HepG2 (cell line): ENCODE measurements around the gene SHC1. TPM values are rescaled to one million over a fixed set of nuclear protein-coding genes. Genes with fewer than 3 reads are reported as not detected.

Experiments used
- CCDC6 ChIP-seq: sonication (generic); formaldehyde crosslinking; IDR thresholded peaks from 2 replicates; pipeline ENCODE4 v1.8.1; 2022; ENCODE audit warnings: mild to moderate bottlenecking, missing genetic modification reagents, moderate library complexity
- FOXA3 ChIP-seq: IDR thresholded peaks from 2 replicates; pipeline ENCODE4 v1.6.1; 2016; ENCODE audit warnings: missing genetic modification reagents, missing compliant biosample characterization
- FOXP1 ChIP-seq, 2 experiments: fragments of 450-650 bp in 1 of 2; IDR thresholded peaks; 2 replicates each; pipeline ENCODE4 v1.6.1; 2017 to 2018; ENCODE audit warnings: antibody characterized with exemption in 1 of 2
- HOXA3 ChIP-seq: sonication (generic); formaldehyde crosslinking; IDR thresholded peaks from 2 replicates; pipeline ENCODE4 v1.5.0; 2020; ENCODE audit warnings: missing genetic modification reagents
- KDM1A ChIP-seq: IDR thresholded peaks from 2 replicates; pipeline ENCODE4 v1.6.1; 2016; ENCODE audit warnings: missing compliant biosample characterization
- MIER2 ChIP-seq: IDR thresholded peaks from 2 replicates; pipeline ENCODE4 v1.6.1; 2016; ENCODE audit warnings: missing biosample characterization, missing genetic modification reagents
- MYC ChIP-seq: sonication (generic); formaldehyde crosslinking; IDR thresholded peaks from 2 replicates; pipeline ENCODE4 v1.9.0; 2021; ENCODE audit warnings: missing genetic modification reagents, borderline replicate concordance
- PAF1 ChIP-seq: IDR thresholded peaks from 2 replicates; pipeline ENCODE4 v1.6.1; 2016; ENCODE audit warnings: missing genetic modification reagents, missing compliant biosample characterization
- SALL1 ChIP-seq: sonication (generic); formaldehyde crosslinking; IDR thresholded peaks from 2 replicates; pipeline ENCODE4 v1.8.0; 2022; ENCODE audit warnings: mild to moderate bottlenecking, missing genetic modification reagents
- TAF15 ChIP-seq: fragments of 200-400 bp; formaldehyde crosslinking; IDR thresholded peaks from one replicate; pipeline ENCODE4 v1.6.1; 2018; ENCODE audit warnings: mild to moderate bottlenecking, low read depth, low read length; ENCODE audit not compliant: poor library complexity, severe bottlenecking
- TBX2 ChIP-seq: sonication (generic); formaldehyde crosslinking; IDR thresholded peaks from 2 replicates; pipeline ENCODE4 v1.5.0; 2020; ENCODE audit warnings: missing genetic modification reagents, mild to moderate bottlenecking, borderline replicate concordance
- ZFY ChIP-seq: sonication (generic); formaldehyde crosslinking; IDR thresholded peaks from 2 replicates; pipeline ENCODE4 v1.4.0; 2020; ENCODE audit warnings: missing genetic modification reagents
- ZMAT3 ChIP-seq: sonication (generic); formaldehyde crosslinking; conservative IDR thresholded peaks from 2 replicates; pipeline ENCODE4 v1.7.0; 2021; ENCODE audit warnings: missing genetic modification reagents
- ZNF451 ChIP-seq: sonication (generic); formaldehyde crosslinking; IDR thresholded peaks from 2 replicates; pipeline ENCODE4 v1.5.0; 2020; ENCODE audit warnings: mild to moderate bottlenecking, missing genetic modification reagents
- ZSCAN25 ChIP-seq: sonication (generic); formaldehyde crosslinking; IDR thresholded peaks from 2 replicates; pipeline ENCODE4 v1.8.0; 2022; ENCODE audit warnings: mild to moderate bottlenecking, missing genetic modification reagents
- ZZZ3 ChIP-seq: sonication (generic); formaldehyde crosslinking; IDR thresholded peaks from 2 replicates; pipeline ENCODE4 v1.4.0; 2020; ENCODE audit warnings: missing genetic modification reagents, mild to moderate bottlenecking, borderline replicate concordance
- polyA plus RNA-seq, 8 experiments: library from polyadenylated mRNA; depleted of rRNA in 3 of 8; stranded (reverse) in 7 of 8; unstranded in 1 of 8; fragments of >200 nt; fragmentation: Illumina TruSeq in 4 of 8; extraction: Trizol in 4 of 8; gene quantifications; 2 replicates each; pipeline versions ENCODE4 v1.2.1 to v1.2.3, GENCODE V29; 2011 to 2016; ENCODE audit warnings: low read depth in 4 of 8, missing spikeins in 1 of 8, mixed read lengths in 1 of 8; ENCODE audit not compliant: insufficient read depth in 1 of 8
- total RNA-seq, 5 experiments: library from RNA; depleted of rRNA; stranded (reverse); fragments of >200 nt; fragmentation: Illumina TruSeq; extraction: Trizol; gene quantifications; 2 replicates each; pipeline ENCODE4 v1.2.3, GENCODE V29; 2016; ENCODE audit warnings: low read depth in 1 of 5
- TF ChIP-seq, protein P1 (sequence below): sonication (generic); formaldehyde crosslinking; IDR thresholded peaks from 2 replicates; pipeline ENCODE4 v1.9.0; 2021; ENCODE audit warnings: mild to moderate bottlenecking, missing genetic modification reagents
- TF ChIP-seq, protein P2 (sequence below): fragments of 450-650 bp; IDR thresholded peaks from 2 replicates; pipeline ENCODE4 v1.6.1; 2016
- TF ChIP-seq, protein P3 (sequence below): sonication (generic); formaldehyde crosslinking; conservative IDR thresholded peaks from 2 replicates; pipeline ENCODE4 v1.4.0; 2020; ENCODE audit warnings: mild to moderate bottlenecking, missing genetic modification reagents, moderate library complexity

Gene SHC1
- total and polyA plus RNA-seq, 2 of the 13 experiments (the other 11 are each of a cell fraction or from before 2014, with no cell fraction given): 52.0 to 137 TPM

DNA sequence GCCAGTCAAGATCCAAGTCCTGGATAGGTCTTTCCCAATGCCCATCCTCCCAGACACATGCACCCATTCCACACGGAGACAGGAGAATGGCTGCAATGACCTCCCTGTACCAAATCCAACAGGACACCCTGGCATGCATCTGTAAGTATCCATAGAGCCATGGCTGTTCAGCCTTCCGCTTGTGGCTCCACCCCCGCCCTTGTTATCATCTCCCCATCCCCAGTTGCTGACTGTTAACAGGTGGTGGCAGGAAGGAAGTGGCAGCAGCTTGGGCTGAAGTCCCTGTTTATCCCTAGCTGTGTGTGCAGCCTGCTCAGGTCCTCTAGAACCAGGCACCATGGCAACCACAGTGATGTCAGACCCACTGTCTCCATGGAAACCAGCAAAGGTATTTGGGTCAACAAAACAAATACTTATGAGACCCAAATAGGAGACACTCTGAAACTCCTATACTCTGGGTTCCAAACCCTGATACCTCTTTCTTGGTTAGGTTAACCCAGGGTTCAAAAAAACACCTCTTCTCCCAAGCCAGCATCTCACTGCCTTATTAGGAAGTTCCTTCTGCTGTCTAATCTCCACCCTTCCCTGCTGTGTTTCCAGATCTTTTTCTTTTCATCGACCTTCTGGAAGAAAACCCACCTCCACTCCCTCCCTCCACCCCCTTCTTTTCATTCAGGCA is 15.4 kb downstream of the SHC1 start (continued):
- TF ChIP-seq HOXA3 (CRISPR knock-in tag) (peak; percentile 18; the same call in 1 of the 2 replicates), SALL1 (CRISPR knock-in tag) (peak; percentile 54; the same call in 1 of the 2 replicates), ZNF451 (CRISPR knock-in tag) (0 out of 2 replicates have a peak, but pooled peaks have one; percentile 35), MYC (CRISPR knock-in tag) (no peak), ZMAT3 (CRISPR knock-in tag) (0 out of 2 replicates have a peak, but pooled peaks have one; percentile 22), ZSCAN25 (CRISPR knock-in tag) (no peak), ZZZ3 (CRISPR knock-in tag) (no peak), ZFY (CRISPR knock-in tag) (no peak), MIER2 (CRISPR knock-in tag) (no peak), FOXA3 (CRISPR knock-in tag) (peak; percentile 43; the same call in 1 of the 2 replicates), FOXP1 (IDR thresholded peaks at IDR 0.05) (no peak), FOXP1 (CRISPR knock-in tag; IDR thresholded peaks at IDR 0.05) (0 out of 2 replicates have a peak, but pooled peaks have one; percentile 32), TAF15 (no peak), CCDC6 (no peak), TBX2 (CRISPR knock-in tag) (no peak), PAF1 (CRISPR knock-in tag) (no peak), KDM1A (CRISPR knock-in tag) (peak; percentile 54; the same call in 1 of the 2 replicates)
- TF ChIP-seq, protein P1, sequence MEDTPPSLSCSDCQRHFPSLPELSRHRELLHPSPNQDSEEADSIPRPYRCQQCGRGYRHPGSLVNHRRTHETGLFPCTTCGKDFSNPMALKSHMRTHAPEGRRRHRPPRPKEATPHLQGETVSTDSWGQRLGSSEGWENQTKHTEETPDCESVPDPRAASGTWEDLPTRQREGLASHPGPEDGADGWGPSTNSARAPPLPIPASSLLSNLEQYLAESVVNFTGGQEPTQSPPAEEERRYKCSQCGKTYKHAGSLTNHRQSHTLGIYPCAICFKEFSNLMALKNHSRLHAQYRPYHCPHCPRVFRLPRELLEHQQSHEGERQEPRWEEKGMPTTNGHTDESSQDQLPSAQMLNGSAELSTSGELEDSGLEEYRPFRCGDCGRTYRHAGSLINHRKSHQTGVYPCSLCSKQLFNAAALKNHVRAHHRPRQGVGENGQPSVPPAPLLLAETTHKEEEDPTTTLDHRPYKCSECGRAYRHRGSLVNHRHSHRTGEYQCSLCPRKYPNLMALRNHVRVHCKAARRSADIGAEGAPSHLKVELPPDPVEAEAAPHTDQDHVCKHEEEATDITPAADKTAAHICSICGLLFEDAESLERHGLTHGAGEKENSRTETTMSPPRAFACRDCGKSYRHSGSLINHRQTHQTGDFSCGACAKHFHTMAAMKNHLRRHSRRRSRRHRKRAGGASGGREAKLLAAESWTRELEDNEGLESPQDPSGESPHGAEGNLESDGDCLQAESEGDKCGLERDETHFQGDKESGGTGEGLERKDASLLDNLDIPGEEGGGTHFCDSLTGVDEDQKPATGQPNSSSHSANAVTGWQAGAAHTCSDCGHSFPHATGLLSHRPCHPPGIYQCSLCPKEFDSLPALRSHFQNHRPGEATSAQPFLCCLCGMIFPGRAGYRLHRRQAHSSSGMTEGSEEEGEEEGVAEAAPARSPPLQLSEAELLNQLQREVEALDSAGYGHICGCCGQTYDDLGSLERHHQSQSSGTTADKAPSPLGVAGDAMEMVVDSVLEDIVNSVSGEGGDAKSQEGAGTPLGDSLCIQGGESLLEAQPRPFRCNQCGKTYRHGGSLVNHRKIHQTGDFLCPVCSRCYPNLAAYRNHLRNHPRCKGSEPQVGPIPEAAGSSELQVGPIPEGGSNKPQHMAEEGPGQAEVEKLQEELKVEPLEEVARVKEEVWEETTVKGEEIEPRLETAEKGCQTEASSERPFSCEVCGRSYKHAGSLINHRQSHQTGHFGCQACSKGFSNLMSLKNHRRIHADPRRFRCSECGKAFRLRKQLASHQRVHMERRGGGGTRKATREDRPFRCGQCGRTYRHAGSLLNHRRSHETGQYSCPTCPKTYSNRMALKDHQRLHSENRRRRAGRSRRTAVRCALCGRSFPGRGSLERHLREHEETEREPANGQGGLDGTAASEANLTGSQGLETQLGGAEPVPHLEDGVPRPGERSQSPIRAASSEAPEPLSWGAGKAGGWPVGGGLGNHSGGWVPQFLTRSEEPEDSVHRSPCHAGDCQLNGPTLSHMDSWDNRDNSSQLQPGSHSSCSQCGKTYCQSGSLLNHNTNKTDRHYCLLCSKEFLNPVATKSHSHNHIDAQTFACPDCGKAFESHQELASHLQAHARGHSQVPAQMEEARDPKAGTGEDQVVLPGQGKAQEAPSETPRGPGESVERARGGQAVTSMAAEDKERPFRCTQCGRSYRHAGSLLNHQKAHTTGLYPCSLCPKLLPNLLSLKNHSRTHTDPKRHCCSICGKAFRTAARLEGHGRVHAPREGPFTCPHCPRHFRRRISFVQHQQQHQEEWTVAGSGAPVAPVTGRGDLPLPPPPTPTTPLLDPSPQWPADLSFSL (CRISPR knock-in tag): no peak
- TF ChIP-seq, protein P2, sequence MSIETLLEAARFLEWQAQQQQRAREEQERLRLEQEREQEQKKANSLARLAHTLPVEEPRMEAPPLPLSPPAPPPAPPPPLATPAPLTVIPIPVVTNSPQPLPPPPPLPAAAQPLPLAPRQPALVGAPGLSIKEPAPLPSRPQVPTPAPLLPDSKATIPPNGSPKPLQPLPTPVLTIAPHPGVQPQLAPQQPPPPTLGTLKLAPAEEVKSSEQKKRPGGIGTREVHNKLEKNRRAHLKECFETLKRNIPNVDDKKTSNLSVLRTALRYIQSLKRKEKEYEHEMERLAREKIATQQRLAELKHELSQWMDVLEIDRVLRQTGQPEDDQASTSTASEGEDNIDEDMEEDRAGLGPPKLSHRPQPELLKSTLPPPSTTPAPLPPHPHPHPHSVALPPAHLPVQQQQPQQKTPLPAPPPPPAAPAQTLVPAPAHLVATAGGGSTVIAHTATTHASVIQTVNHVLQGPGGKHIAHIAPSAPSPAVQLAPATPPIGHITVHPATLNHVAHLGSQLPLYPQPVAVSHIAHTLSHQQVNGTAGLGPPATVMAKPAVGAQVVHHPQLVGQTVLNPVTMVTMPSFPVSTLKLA: peak; percentile 41; the same call in 1 of the 2 replicates
- TF ChIP-seq, protein P3, sequence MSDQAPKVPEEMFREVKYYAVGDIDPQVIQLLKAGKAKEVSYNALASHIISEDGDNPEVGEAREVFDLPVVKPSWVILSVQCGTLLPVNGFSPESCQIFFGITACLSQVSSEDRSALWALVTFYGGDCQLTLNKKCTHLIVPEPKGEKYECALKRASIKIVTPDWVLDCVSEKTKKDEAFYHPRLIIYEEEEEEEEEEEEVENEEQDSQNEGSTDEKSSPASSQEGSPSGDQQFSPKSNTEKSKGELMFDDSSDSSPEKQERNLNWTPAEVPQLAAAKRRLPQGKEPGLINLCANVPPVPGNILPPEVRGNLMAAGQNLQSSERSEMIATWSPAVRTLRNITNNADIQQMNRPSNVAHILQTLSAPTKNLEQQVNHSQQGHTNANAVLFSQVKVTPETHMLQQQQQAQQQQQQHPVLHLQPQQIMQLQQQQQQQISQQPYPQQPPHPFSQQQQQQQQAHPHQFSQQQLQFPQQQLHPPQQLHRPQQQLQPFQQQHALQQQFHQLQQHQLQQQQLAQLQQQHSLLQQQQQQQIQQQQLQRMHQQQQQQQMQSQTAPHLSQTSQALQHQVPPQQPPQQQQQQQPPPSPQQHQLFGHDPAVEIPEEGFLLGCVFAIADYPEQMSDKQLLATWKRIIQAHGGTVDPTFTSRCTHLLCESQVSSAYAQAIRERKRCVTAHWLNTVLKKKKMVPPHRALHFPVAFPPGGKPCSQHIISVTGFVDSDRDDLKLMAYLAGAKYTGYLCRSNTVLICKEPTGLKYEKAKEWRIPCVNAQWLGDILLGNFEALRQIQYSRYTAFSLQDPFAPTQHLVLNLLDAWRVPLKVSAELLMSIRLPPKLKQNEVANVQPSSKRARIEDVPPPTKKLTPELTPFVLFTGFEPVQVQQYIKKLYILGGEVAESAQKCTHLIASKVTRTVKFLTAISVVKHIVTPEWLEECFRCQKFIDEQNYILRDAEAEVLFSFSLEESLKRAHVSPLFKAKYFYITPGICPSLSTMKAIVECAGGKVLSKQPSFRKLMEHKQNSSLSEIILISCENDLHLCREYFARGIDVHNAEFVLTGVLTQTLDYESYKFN (CRISPR knock-in tag): peak; percentile 53
